GM19193 (cell line): ENCODE results near the gene ATP1A4.
A peak's percentile ranks its signal among the peaks of the same experiment; 100 is the strongest.

Experiments
- POLR2A ChIP-seq: IDR thresholded peaks from 4 replicates; pipeline ENCODE4 v1.6.1; 2011; ENCODE audit not compliant: insufficient read depth, insufficient read length; ENCODE audit errors: extremely low read depth

The ATP1A4 gene

DNA sequence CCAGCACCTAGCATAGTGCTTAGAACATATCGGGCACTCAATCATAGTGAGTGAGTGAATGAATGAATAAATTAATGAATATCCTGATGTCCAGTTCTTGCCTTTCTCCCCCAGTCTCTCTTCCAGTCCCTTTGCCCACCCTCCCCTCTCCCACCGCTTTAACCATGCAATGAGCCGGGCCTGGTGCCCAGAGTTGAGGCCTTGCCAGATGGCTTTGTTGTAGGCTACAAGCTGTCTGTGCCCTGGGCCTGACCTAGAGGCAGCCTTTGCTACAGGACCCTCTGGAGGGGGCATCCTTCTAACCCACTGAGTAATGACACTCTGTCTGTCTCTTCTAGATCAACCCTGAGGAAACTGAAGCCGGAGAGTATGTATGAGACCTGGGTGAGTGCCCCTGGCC lies 45.8 kb downstream of the ATP1A4 start:
- no peak for TF ChIP-seq POLR2A

DNA sequence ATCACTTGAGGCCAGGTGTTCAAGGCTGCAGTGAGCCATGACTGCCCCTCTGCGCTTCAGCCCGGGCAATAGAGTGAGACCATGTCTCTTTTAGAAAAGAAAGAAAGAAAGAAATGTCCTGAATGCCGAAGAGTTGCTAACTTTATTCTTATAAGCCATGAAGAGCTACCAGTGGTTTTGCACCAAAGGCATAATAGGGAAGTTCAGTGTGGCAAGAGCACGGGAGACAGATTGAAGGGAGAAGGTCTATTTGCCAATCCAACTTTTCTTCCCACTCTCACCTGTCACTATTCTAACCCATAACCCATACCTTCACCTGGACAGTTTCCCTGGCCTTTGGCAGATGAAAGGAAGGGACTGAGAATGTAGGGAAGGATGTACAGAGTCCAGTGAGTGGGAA lies 49.4 kb downstream of the ATP1A4 start:
- no peak for TF ChIP-seq POLR2A

DNA sequence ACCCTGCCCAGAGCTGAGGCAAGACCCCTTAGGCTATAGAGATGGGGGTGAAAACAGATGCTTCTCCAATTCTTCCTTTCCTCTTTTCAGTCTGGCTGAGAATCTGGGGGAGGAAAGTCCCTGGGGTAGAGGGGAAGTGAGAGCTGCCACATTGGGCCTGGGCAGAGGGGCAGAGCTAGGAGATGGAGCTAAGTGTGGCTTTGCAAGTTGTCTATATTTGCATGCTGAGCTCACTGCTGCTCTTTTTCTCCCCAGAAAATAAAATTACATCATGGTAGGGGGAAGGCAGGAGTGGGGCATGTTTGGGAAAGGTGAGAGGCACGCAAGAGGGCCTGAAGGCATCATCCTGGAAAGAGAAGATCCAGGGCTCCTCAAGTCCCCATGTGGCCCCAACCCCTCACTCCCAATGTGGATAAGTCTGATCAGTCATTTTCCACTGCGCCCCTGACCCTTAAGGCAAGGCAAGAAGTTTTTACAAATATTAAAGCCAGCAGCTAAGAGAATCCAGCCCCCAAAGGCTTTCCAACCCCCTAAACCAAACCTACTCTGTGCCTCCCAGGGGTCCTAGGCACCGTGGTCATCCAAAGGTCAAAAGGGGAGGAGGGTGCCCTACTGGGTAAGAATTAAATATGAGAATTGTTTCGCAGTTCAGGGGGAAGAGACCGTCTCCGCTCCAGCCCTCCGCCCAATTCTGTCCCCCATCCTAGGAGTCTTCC lies 53.3 kb downstream of the ATP1A4 start:
- no peak for TF ChIP-seq POLR2A

DNA sequence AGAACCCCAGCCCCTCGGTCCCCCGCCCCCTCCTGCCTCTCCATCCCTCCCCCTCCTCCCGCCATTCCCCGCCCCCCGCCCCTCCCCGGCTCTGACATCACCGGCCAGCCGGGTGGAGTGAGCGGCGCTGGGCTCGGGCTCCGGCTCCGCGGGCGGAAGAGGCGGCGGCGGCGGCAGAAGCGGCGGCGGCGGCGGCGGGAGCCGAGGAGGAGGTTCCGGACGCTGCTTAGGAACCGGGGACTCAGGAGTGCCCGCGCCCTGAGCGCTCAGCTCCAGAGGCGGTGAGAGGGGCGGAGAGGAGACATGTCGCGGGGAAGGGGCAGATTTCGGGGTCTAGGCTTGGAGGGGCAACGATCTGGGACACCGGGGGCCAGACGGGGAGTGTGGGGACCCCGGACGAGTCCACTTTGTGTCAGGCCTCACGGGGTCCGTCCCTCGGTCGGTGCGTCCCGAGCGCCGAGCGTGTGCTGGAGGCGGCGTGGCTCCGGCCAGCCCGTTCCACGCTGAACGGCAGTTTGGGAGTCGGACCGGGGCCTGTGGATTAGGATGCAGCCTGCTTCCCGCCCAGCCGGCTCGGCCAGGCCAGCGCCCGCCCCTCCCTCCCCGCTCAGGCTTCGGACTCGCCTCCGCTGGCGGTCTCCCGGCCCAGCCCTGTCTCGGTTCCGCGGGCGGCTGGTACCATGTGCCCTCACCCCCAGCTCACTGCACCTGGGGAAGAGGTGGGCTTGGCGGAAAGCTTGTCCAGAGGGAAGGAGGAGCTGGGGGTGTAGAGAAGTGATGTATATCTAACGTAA lies 54.0 kb downstream of the ATP1A4 start, which contains the start of gene PEA15:
Gene PEA15 (plus strand): TSS at position 143 of the 794 bp plus-strand sequence. CDS start 6,161 bp downstream, outside the sequence.
- peak; percentile 61 for TF ChIP-seq POLR2A

DNA sequence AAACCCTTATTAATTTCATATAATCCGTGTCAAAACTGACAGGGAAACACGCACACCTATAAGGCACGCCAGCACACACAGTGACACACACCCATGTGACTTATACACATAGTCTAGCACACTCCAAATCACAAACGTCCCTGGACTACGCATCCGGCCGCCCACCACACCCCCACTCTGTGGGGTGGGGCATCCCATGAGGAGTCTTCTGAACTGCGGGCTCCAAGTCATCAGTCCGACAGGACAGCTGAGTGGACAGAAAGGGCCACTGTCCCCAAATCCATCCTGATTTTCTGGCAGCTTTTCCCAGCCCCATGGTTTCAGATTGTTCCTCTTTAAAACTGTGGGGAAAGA lies 54.6 kb downstream of the ATP1A4 start:
- TF ChIP-seq POLR2A = no peak

DNA sequence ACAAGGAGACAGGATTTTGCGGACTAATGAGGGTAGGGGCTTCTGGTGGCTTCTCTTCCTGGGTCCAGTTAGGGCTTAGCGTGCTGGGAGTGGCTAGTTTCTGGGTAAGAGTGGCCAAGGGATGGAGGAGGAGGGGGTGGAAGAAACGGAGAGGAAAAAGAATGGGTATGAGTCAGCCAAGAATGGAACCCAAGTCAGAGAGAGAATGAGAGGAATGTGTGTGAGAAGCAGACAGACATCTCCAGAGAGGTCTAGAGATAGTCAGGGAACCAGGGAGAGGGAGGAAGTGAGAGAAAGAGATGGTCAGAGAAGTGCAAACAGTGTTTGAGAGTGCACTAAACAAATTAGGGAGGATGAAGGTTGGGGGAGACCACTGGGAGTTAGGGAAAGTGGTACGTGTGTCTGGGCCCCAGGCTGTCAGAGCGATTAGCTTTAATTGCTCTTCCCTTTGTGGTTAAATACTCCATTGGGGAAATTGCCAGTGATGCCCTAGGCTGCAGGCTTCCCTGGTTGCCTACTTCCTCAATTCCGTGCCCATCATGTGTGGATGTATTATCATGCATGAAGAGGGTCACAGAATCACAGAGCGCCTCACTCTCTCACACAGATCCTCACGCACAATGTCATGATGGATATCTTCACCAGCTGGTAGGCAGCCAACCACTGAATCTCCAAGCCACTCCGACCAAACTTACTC lies 55.2 kb downstream of the ATP1A4 start:
- peak; percentile 21 for TF ChIP-seq POLR2A

DNA sequence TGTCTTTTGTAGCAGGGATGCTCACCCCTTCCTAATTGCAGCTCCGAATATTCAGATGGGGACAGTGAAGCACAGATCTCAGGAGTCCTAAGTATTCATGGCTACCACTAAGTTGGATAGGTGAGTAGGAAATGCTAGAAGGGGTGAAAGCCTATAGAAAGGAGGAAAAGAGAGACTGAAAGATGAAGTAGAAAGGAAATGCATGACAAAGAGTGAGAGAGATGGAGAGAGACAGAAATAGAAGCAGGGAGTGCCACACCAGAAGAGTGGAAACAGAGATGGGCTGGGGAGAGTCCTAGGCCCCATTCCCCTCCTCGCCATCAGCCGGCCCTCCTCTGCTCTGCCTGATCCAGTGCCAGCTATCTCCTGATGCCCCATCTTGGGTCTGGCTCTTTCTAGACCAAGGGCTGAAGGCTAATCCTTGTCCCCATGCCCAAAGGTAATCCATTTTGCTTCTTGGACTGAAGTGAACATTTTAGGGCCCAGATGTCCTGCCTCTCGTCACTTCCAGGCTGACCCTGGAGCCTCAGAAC lies 55.8 kb downstream of the ATP1A4 start:
- no peak for TF ChIP-seq POLR2A

DNA sequence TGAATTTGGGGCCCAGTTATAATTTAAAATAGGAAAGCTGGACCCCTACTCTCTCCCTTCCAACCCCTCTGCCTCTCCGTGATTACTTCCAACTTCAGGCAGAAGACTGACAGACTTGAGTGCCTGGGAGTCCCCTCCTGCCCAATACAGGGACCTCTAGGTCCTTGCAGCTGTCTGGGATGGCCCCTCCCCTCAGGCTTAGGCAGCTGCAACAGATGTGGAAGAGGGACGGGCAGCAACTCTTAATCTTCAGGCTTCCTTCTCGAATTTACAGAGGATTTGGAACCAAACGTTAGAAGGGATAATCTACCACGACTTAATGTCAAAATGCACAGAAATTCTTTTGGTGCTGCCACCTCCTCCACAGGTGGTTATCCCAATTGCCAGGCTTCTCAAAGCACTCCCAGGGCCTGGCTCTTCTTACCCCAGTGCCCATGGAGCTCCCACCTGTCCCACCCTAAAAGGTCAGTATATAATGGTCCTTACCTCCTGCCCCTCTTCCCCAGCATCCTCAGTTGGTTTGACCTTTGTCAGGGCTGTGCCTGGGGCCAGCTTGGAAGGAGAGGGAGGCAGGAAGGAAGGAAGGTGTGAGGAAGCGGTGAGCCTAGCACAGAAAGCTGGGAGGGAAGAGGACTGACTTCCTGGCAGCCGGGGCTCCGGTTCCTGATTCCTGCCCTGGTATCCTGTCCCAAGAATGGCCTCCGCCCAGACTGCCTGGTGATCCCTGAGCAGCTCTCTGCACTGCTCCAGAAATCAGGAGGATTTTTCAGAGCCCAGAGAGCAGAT lies 56.6 kb downstream of the ATP1A4 start:
- TF ChIP-seq POLR2A = no peak

DNA sequence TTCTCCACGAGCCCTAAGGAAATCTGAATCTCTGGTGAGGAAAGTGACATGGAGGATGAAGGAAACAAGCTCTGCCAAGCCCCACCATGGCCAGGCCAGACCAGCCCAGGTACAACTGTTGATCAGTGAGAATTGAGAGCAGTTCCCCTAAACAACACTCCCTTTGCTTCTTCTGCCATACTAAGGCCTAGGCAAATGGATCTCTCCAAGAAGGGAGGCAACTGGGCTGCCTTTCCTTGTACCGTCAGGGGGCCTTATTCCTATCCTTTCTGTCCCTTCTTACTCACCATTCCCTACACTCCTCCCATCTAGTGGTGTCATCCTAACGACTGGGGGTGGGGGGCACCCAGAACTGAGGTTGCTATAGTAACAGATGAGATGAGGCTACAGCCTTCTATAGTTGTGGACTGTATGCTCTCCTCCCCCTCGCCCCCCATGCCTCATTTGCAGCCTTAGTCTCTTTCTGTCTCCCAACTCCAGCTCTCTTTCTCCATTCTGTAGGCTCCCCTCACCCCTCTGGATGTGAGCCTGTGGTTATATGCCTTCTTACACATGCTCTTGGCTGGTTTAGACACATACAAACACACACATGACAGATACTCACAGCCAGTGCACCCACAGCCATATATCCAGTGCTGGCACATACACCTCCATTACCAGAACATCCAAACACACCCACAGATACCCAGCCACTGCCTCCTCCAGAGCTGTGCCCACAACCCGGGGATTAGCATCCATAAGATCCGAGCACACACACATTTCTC lies 57.3 kb downstream of the ATP1A4 start:
- TF ChIP-seq POLR2A = peak; percentile 26

DNA sequence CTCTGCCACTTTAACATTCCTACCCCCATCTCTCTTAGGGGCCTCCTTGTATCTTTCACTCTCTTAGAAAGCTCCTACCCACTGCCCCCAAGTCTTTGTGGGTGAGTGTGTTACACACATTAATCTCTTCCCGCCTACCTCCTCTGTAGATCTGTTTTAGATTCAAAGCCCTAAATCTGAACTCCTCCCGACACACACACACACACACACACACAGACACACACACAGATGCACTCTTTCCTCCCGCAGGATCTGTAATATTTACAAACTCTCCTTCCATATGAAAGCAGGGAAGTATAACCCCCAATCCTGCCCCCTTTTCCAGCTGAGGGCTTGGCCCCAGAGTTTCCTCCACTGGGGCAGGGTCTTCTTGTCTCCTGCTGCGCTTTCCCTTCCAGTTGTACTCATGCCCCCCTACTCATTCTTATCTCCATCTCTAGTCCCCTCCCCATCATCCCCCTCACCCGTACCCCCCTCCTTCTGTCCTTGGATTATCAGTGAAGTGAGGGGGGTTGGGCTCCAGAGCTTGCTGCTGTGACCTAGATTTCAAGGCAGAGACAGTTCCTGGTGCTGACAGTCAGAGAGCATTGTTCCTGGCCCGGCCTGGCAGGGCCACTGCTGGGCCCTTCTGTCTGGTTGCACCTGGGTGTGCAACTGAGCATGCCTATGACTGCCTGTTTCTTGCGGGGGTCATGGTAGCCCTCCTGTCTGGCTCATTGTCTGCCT lies 58.1 kb downstream of the ATP1A4 start:
- TF ChIP-seq POLR2A = no peak

DNA sequence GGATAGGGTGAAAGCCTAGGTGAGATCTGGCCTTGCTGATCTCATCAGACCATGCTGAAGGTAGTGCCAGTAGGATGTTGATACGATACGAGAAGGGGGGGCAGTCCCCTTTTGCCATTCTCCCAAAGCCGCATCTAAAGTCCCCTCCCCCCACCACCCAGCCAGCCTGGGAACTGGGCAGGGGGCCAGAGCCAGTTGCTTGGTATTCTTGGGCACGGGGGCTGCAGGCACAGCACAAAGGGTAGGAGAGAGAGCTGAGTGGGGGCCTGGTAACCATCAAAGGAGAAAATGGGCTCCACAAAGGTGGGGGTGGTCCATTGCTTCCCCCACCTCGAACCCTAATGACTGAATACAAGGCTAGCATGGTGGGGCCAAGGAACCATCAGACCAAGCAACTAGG lies 59.2 kb downstream of the ATP1A4 start:
- no peak for TF ChIP-seq POLR2A

DNA sequence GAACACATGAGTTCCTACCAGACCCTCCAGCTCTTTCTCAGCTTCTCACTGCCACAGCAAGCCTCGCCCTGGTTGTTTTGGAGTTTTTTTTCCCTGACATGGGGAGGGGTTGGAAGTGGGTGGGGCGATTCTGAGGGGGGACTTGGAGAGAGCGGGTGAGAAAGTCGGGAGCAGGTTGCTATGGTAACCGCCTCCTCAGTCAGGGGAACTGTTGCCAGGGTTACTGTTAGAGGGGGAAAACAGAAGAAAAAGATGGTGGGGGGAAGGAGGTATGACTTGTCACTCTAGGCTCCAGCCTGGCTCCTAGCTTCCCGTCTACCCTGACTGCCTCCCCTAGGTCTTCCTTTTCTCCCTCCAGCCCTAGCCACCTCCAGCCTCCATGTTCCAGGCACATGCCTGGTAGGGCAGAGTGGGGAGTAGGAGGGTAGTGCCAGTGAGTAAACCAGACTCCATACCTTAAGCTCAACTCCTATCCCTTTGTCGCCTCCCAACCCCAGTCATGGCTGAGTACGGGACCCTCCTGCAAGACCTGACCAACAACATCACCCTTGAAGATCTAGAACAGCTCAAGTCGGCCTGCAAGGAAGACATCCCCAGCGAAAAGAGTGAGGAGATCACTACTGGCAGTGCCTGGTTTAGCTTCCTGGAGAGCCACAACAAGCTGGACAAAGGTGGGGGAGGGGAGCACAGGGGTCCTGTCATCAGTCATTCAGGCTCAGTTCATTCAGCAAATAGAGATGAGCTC lies 59.8 kb downstream of the ATP1A4 start:
- TF ChIP-seq POLR2A = no peak

DNA sequence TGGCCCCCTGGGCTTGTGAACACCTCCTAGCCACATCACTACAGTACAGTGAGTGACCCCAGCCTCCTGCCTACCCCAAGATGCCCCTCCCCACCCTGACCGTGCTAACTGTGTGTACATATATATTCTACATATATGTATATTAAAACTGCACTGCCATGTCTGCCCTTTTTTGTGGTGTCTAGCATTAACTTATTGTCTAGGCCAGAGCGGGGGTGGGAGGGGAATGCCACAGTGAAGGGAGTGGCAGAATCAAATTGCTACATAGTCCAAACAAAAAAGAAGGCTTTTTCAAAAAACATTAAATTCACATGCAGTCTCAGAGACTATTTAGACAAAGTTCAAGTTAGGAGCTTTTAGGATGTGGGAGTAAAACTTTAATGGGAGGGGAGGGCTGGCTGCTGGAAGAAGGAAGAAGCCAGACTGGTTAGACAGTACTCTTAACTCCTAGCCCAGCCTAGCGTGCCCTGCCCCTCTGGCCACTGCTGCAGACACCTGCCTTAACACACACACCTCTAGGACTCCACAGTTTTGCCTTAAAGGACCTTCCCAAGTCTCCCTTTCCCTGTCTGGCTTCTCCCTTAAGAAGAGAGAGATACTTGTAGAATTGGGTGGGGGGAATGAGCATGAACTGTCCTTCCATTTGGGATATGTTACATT lies 63.2 kb downstream of the ATP1A4 start:
- TF ChIP-seq POLR2A = no peak

DNA sequence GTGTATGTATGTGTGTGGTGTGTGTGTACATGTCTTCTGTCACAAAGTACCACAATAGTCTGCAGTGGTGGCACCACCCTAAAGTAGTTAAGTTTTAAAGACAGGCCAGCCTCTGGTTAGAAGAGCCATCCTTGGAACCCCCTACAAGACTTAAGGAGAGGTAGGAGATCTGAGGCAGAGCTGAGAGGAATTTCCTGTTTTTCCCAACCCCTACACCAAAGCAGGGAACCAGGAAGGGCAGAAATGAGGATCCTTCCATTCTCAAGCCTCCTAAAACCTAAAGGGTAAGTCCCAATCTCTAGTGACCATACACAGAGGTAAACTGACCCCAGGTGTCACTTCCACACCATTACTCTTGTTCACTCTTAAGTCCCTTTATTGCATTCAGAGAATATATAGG lies 64.9 kb downstream of the ATP1A4 start:
- no peak for TF ChIP-seq POLR2A
